Melanocyte of skin (primary cell): ENCODE results near the gene OR1N1. TPM values are rescaled to one million over a fixed set of nuclear protein-coding genes. Genes with fewer than 3 reads are reported as not detected.

Source experiments
- total RNA-seq, 2 donors: library from RNA; depleted of rRNA; stranded (reverse); fragments of >200 nt; gene quantifications; 2 replicates each; pipeline ENCODE4 v1.2.3, GENCODE V29; 2012

The OR1N1 gene
- total RNA-seq: not detected

DNA sequence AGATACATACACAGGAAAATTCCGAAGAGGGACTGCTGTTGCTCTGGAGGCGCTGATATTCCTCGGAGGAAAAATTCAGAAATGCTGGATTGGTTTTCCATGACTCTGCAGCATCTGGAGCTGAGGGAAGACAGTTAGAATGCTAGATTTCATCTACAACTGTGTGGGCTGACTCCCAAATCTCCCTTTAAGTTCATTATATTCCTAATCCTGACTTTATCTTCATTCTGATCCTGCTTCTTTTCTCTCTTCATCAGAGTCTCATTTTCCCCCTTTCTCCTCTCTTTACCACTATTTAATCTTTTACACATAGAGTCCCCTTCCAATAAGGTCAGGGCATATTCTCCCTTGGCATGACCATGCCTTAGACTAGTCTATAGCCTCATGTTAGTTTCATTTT, at the start of gene OR1N1:
Gene OR1N1, minus strand, starts transcription at position 101 of the 400 bp plus-strand sequence. Its CDS starts 0 bp downstream, at position 101.

DNA sequence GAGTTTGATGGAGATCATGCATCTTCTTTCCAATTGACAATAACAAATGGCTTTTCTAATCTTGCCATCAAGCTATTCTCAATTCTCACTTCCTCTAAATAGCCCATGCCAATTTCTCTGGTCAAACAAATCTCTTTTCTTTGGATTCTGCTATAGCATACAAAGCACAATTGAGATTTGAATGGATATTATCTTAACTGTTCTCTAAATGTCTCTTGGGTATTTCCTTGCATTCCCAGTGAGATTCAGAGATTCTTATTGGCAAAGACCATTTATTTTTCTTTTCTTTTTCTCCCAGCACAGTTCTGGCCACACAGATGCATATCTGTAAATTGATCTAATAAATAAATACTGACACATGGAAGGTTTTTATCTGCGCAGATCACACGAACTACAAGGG, 25.7 kb upstream of the OR1N1 start, which contains the start of gene OR1N2:
Gene OR1N2, plus strand, starts transcription at position 301 of the 400 bp plus-strand sequence. CDS start 100 bp downstream, outside the sequence.

GRCh38 chr9:122518841-122519240, 8.3 kb downstream of the OR1N1 start, which contains the start of gene OR1J4:
OR1J4 (plus strand) TSS chr9:122519141; CDS start chr9:122519141, 0 bp downstream.

GRCh38 chr9:122510502-122510901, 16.6 kb downstream of the OR1N1 start, which contains the start of gene OR1J2:
OR1J2 (plus strand) TSS chr9:122510802; CDS start chr9:122510802, 0 bp downstream.

GRCh38 chr9:122477826-122478225, 49.3 kb downstream of the OR1N1 start, which contains the start of gene OR1J1:
OR1J1 (minus strand) TSS chr9:122477926; CDS start chr9:122477926, 0 bp downstream.

Other genes starting within 250 kb of the OR1N1 start
- under 1 TPM; under 0.01 TPM for gene PTGS1, start 156.3 kb downstream of the OR1N1 start, total RNA-seq
- gene OR1J1, start 49.4 kb downstream of the OR1N1 start, total RNA-seq: not detected
- gene OR1J2, start 16.5 kb downstream of the OR1N1 start, total RNA-seq: not detected
- not detected for gene OR1J4, start 8.2 kb downstream of the OR1N1 start, total RNA-seq
- gene OR1N2, start 25.8 kb upstream of the OR1N1 start, total RNA-seq: not detected
- not detected for gene OR1L8, start 56.1 kb upstream of the OR1N1 start, total RNA-seq
- not detected for gene OR1Q1, start 87.4 kb upstream of the OR1N1 start, total RNA-seq
- not detected for gene OR1B1, start 130.3 kb upstream of the OR1N1 start, total RNA-seq
- not detected for gene OR1L1, start 134.4 kb upstream of the OR1N1 start, total RNA-seq
- gene OR1L3, start 147.8 kb upstream of the OR1N1 start, total RNA-seq: not detected
- not detected for gene OR1L4, start 196.7 kb upstream of the OR1N1 start, total RNA-seq
- not detected for gene OR1L6, start 215.0 kb upstream of the OR1N1 start, total RNA-seq